Adipose tissue (tissue), 3 donors: ENCODE data around the gene C20orf204. TPM values are rescaled to one million over a fixed set of nuclear protein-coding genes. Genes with fewer than 3 reads are reported as not detected.
A peak's percentile ranks its signal among the peaks of the same experiment; 100 is the strongest.

Experiments
- H3K27ac ChIP-seq: one replicate; pipeline ENCODE4 v1.5.1; 2013; ENCODE audit warnings: low read depth, low read length
- WGBS, 3 donors: extraction: QIAGEN DNeasy Blood & Tissue Kit; methylation state at CpG; one replicate each; pipeline ENCODE4 v1.1.7; 2013; 5-methylcytosine and 5-hydroxymethylcytosine counted together
- polyA plus RNA-seq, 3 donors: library from polyadenylated mRNA; stranded (reverse); fragments of 200-250 nt; gene quantifications; one replicate each; pipeline ENCODE4 v1.2.3, GENCODE V29; 2013
- donor health status: healthy with polysubstance abuse.
- donor health status: Bipolar disorder and iron deficiency.
- donor health status: healthy.

C20orf204 gene
- polyA plus RNA-seq, 3 donors, result 0.56 to 0.58 (median 0.56) TPM

- H3K27ac ChIP-seq, result no peak overlapping the region
- 87 to 95% (median 87%) methylated on average over 19 to 20 of the region's 22 CpGs for WGBS, 3 donors
Measured at GRCh38 chr20:64076061-64076997, 40.3 kb downstream of the C20orf204 start.

- H3K27ac ChIP-seq, result no peak overlapping the region
- 54 to 93% (median 60%) methylated on average over 8 of the region's 8 CpGs for WGBS, 3 donors
Measured at GRCh38 chr20:64077094-64077493, 41.1 kb downstream of the C20orf204 start.

- no peak overlapping the region for H3K27ac ChIP-seq
- 48 to 73% (median 60%) methylated on average over 7 of the region's 7 CpGs for WGBS, 3 donors
Measured at GRCh38 chr20:64077541-64077875, 41.5 kb downstream of the C20orf204 start.

- 29 to 80% (median 40%) methylated on average over 15 of the region's 15 CpGs for WGBS, 3 donors
- H3K27ac ChIP-seq, result no peak overlapping the region
Measured at GRCh38 chr20:64077876-64078551, 42.0 kb downstream of the C20orf204 start.

GRCh38 chr20:64078934-64079272, 42.9 kb downstream of the C20orf204 start:
- 9 to 51% (median 10%) methylated on average over 3 to 4 of the region's 4 CpGs for WGBS, 3 donors
- H3K27ac ChIP-seq, result no peak overlapping the region

- H3K27ac ChIP-seq, result peak within 1 kb of the TSS; percentile 52
- 0 to 1% (median 1%) methylated on average over 49 to 73 of the region's 73 CpGs for WGBS, 3 donors
Measured at GRCh38 chr20:64079273-64080012, 43.5 kb downstream of the C20orf204 start, which contains the start of gene RGS19. Gene RGS19, minus strand, starts transcription at chr20:64079518. Its CDS starts 2,632 bp downstream, at chr20:64076886.

GRCh38 chr20:64080013-64080812, 44.2 kb downstream of the C20orf204 start, which contains the start of gene OPRL1:
Gene OPRL1, plus strand, starts transcription at chr20:64080082. Its CDS starts 12,639 bp downstream, at chr20:64092721.
- H3K27ac ChIP-seq, result peak within 1 kb of the TSS; percentile 52
- WGBS, 3 donors, result 3 to 17% (median 5%) methylated on average over 41 to 62 of the region's 62 CpGs

GRCh38 chr20:64080813-64081623, 45.0 kb downstream of the C20orf204 start:
- H3K27ac ChIP-seq, result no peak overlapping the region
- WGBS, 3 donors, result 61 to 78% (median 74%) methylated on average over 16 to 17 of the region's 17 CpGs

GRCh38 chr20:64081624-64081964, 45.6 kb downstream of the C20orf204 start:
- 85 to 87% (median 86%) methylated on average over 6 of the region's 6 CpGs for WGBS, 3 donors
- H3K27ac ChIP-seq, result no peak overlapping the region

GRCh38 chr20:64082126-64082731, 46.2 kb downstream of the C20orf204 start:
- WGBS, 3 donors, result 22 to 36% (median 23%) methylated on average over 13 of the region's 13 CpGs
- H3K27ac ChIP-seq, result no peak overlapping the region

- no peak overlapping the region for H3K27ac ChIP-seq
- 11 to 25% (median 21%) methylated on average over 11 to 13 of the region's 13 CpGs for WGBS, 3 donors
Measured at GRCh38 chr20:64082820-64083377, 46.9 kb downstream of the C20orf204 start.

- H3K27ac ChIP-seq, result no peak overlapping the region
- 0 to 1% (median 0%) methylated on average over 31 to 52 of the region's 52 CpGs for WGBS, 3 donors
Measured at GRCh38 chr20:64083378-64083803, 47.4 kb downstream of the C20orf204 start.

- WGBS, 3 donors, result 2 to 4% (median 3%) methylated on average over 50 to 86 of the region's 86 CpGs
- H3K27ac ChIP-seq, result no peak within 1 kb of the TSS
Measured at GRCh38 chr20:64083804-64084684, 48.1 kb downstream of the C20orf204 start, which contains the start of gene LKAAEAR1. Gene LKAAEAR1, minus strand, starts transcription at chr20:64084398. Its CDS starts 179 bp downstream, at chr20:64084219.

- WGBS, 3 donors, result 11 to 20% (median 18%) methylated on average over 19 to 23 of the region's 23 CpGs
- H3K27ac ChIP-seq, result no peak overlapping the region
Measured at GRCh38 chr20:64084685-64085152, 48.7 kb downstream of the C20orf204 start.

- no peak overlapping the region for H3K27ac ChIP-seq
- WGBS, 3 donors, result 89 to 96% (median 95%) methylated on average over 8 of the region's 11 CpGs
Measured at GRCh38 chr20:64086801-64087200, 50.8 kb downstream of the C20orf204 start.
